Muscle layer of colon (tissue), 2 donors: ENCODE data around the gene KIZ.

Source experiments
- H3K27ac ChIP-seq: one replicate; pipeline ENCODE4 v1.7.0; 2013; ENCODE audit warnings: low read depth, mild to moderate bottlenecking, low read length, moderate library complexity
- H3K27me3 ChIP-seq, 2 donors: one replicate each; pipeline ENCODE4 v1.7.0; 2013; ENCODE audit warnings: low read length in 2 of 2, mild to moderate bottlenecking in 2 of 2; ENCODE audit not compliant: insufficient read depth in 2 of 2, control insufficient read depth in 1 of 2
- H3K36me3 ChIP-seq: one replicate; pipeline ENCODE4 v1.7.0; 2013; ENCODE audit warnings: mild to moderate bottlenecking, low read length; ENCODE audit not compliant: insufficient read depth
- H3K4me1 ChIP-seq: one replicate; pipeline ENCODE4 v1.7.0; 2013; ENCODE audit warnings: mild to moderate bottlenecking, low read length; ENCODE audit not compliant: insufficient read depth
- H3K4me3 ChIP-seq, 2 donors: one replicate each; pipeline ENCODE4 v1.7.0; 2013; ENCODE audit warnings: low read length in 2 of 2, low read depth in 1 of 2, mild to moderate bottlenecking in 1 of 2, moderate library complexity in 1 of 2
- H3K9ac ChIP-seq: one replicate; pipeline ENCODE4 v1.7.0; 2013; ENCODE audit warnings: low read length
- H3K9me3 ChIP-seq: one replicate; pipeline ENCODE4 v1.7.0; 2013; ENCODE audit warnings: mild to moderate bottlenecking, low read length
- donor health status: abdominal sarcoma.
- donor health status: Adenocarcinoma of cecum.

KIZ gene

DNA sequence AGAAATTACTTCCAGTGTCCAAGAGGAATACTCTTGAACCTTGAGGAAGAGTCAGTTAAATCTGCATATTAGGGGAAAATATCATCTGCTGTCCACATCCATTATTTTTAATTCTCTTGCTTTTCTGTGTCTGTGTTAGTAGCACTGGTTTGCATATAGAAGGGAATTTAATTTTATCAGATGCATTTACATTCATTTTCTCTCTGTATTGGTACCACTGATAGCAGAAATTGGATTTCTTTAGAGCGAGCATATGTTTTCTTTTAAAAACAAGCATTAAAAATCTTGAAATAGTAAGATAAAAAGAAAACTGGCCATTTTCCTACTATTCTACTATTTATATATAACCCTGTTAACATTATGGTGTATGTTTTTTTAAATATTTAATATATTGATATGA is 83.8 kb downstream of the KIZ start:
- no peaks in the 10 kb centered on the region for H3K4me1 ChIP-seq
- H3K9ac ChIP-seq = no peak overlapping the region
- H3K27me3 ChIP-seq = no peaks in the 10 kb centered on the region
- H3K27ac ChIP-seq = no peak overlapping the region
- no peaks in the 10 kb centered on the region for H3K9me3 ChIP-seq
- H3K36me3 ChIP-seq = peaks cover 13% of the 10 kb centered on the region
- no peak overlapping the region for H3K4me3 ChIP-seq

DNA sequence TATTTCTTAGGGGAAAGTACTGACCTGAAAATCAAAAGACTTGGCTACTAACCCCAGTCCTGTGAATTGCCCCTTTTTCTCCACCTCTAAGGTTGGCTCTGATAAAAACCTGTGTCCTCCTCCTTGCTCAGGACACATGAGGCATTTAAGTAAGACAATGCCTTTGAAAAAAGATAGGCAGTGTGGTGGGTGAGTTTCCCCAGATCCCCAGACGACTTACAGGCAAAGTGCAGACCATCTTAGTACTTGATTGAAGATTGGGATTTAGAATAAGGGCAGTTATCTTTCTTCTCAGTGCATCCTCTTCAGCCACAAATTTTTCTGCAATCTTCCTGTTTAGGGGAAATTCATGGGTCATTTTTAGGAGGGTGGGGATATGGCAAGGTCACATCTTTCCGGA is 87.8 kb downstream of the KIZ start:
- H3K9ac ChIP-seq = no peak overlapping the region
- H3K27me3 ChIP-seq = no peaks in the 10 kb centered on the region
- H3K4me3 ChIP-seq = no peak overlapping the region
- peaks cover 21% of the 10 kb centered on the region for H3K36me3 ChIP-seq
- H3K9me3 ChIP-seq = no peaks in the 10 kb centered on the region
- H3K4me1 ChIP-seq = no peaks in the 10 kb centered on the region
- no peak overlapping the region for H3K27ac ChIP-seq

GRCh38 chr20:21214431-21214830 is 88.5 kb downstream of the KIZ start:
- H3K9ac ChIP-seq = no peak overlapping the region
- no peaks in the 10 kb centered on the region for H3K27me3 ChIP-seq
- H3K9me3 ChIP-seq = no peaks in the 10 kb centered on the region
- H3K36me3 ChIP-seq = peaks cover 28% of the 10 kb centered on the region
- no peak overlapping the region for H3K4me3 ChIP-seq
- H3K27ac ChIP-seq = no peak overlapping the region
- no peaks in the 10 kb centered on the region for H3K4me1 ChIP-seq

GRCh38 chr20:21219686-21220085 is 93.8 kb downstream of the KIZ start:
- Histone ChIP-seq H3K4me3 (no peak overlapping the region), H3K4me1 (no peaks in the 10 kb centered on the region), H3K27me3 (no peaks in the 10 kb centered on the region), H3K9ac (no peak overlapping the region), H3K27ac (no peak overlapping the region), H3K9me3 (no peaks in the 10 kb centered on the region), H3K36me3 (peaks cover 30% of the 10 kb centered on the region)

DNA sequence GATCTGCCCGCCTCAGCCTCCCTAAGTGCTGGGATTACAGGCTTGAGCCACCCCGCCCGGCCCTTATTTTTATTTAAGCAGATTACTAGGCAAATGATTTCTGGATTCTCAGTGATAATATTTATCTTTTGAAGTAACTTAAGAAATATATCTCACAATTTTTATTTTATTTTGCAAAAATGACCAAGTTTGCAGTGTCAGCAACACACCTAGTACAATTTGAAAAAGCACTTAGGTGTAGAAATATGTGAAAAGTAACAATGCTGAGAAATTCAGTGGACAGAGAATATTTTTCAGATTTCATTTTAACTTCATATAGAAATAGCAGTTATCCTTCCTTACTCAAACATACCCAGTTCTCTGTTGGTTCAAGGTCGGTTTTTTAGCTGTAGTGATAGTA is 98.3 kb downstream of the KIZ start:
- Histone ChIP-seq H3K9ac (no peak overlapping the region), H3K9me3 (no peaks in the 10 kb centered on the region), H3K4me3 (no peak overlapping the region), H3K4me1 (peaks cover 5% of the 10 kb centered on the region), H3K27ac (no peak overlapping the region), H3K36me3 (peaks cover 28% of the 10 kb centered on the region), H3K27me3 (no peaks in the 10 kb centered on the region)

- no peak overlapping the region for H3K27ac ChIP-seq
- H3K36me3 ChIP-seq = peaks cover 28% of the 10 kb centered on the region
- H3K4me3 ChIP-seq = no peak overlapping the region
- no peaks in the 10 kb centered on the region for H3K9me3 ChIP-seq
- no peaks in the 10 kb centered on the region for H3K27me3 ChIP-seq
- no peak overlapping the region for H3K9ac ChIP-seq
- H3K4me1 ChIP-seq = peaks cover 5% of the 10 kb centered on the region
Measured at GRCh38 chr20:21225215-21225947, 99.5 kb downstream of the KIZ start.

GRCh38 chr20:21228511-21228910 is 102.6 kb downstream of the KIZ start:
- Histone ChIP-seq H3K27me3 (no peaks in the 10 kb centered on the region), H3K36me3 (peaks cover 48% of the 10 kb centered on the region), H3K27ac (no peak overlapping the region), H3K4me3 (no peak overlapping the region), H3K4me1 (peaks cover 5% of the 10 kb centered on the region), H3K9me3 (no peaks in the 10 kb centered on the region), H3K9ac (no peak overlapping the region)

GRCh38 chr20:21229163-21229562 is 103.3 kb downstream of the KIZ start:
- no peaks in the 10 kb centered on the region for H3K9me3 ChIP-seq
- H3K9ac ChIP-seq = no peak overlapping the region
- H3K27me3 ChIP-seq = no peaks in the 10 kb centered on the region
- H3K27ac ChIP-seq = no peak overlapping the region
- H3K4me1 ChIP-seq = peaks cover 5% of the 10 kb centered on the region
- no peak overlapping the region for H3K4me3 ChIP-seq
- H3K36me3 ChIP-seq = peaks cover 51% of the 10 kb centered on the region

DNA sequence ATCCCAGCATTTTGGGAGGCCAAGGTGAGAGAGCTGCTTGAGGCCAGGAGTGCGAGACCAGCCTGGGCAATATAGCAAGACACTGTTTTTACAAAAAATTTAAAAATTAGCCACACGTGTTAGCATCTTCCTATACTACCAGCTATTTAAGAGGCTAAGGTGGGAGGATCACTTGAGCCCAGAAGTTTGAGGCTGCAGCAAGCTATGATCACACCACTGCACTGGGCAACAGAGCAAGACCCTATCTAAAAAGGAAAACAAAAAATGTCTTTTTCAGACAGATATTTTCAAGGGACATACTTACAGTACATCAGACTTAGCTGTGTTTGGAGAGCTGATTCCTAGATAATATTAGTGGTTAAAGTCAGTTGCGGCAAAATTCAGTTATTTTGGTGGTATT is 104.3 kb downstream of the KIZ start:
- Histone ChIP-seq H3K9me3 (no peaks in the 10 kb centered on the region), H3K27me3 (no peaks in the 10 kb centered on the region), H3K9ac (no peak overlapping the region), H3K27ac (no peak overlapping the region), H3K36me3 (peaks cover 53% of the 10 kb centered on the region), H3K4me3 (no peak overlapping the region), H3K4me1 (peaks cover 11% of the 10 kb centered on the region)

DNA sequence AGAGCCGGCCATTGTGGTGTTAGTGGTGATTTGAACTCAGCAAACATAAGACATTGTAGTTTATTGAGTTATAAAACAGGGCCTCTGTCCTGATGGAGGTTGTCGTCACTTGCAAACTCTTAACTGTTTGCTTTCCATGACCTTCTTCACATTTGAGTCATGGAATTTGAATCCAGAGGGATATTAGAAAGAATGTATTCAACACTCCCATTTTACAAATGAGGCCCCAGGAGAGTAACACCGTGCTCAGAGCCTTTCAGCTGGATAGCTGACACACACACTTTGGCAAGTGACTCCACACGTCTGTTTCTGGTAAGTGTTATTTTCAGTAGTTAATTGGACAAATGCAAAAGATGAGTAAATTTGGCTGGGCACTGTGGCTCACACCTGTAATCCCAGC is 104.8 kb downstream of the KIZ start:
- no peak overlapping the region for H3K9ac ChIP-seq
- no peak overlapping the region for H3K27ac ChIP-seq
- H3K9me3 ChIP-seq = no peaks in the 10 kb centered on the region
- peaks cover 14% of the 10 kb centered on the region for H3K4me1 ChIP-seq
- H3K36me3 ChIP-seq = peaks cover 53% of the 10 kb centered on the region
- H3K4me3 ChIP-seq = no peak overlapping the region
- no peaks in the 10 kb centered on the region for H3K27me3 ChIP-seq

GRCh38 chr20:21232546-21233280 is 106.8 kb downstream of the KIZ start:
- Histone ChIP-seq H3K4me3 (no peak overlapping the region), H3K27me3 (no peaks in the 10 kb centered on the region), H3K9ac (no peak overlapping the region), H3K9me3 (no peaks in the 10 kb centered on the region), H3K27ac (no peak overlapping the region), H3K4me1 (peaks cover 19% of the 10 kb centered on the region), H3K36me3 (peaks cover 54% of the 10 kb centered on the region)

DNA sequence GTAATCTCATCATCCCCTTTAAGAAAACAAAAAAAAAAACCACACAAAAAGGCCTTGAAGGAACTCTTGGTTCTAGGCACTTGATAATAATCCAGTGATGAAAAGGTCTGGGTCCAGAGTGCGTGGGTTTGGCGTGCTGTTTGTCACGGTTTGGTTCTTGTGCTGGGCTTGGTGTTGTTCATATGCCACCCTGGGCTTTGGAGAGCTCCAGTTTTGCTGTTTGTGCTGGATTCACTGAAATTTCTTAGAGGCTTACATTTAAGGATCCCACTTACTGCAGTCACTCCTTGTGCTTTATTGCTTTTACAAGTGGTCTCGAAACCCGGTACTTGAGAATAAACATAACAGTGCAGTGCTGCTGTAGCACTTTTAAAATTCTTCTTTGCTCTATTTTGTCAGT is 108.4 kb downstream of the KIZ start:
- Histone ChIP-seq H3K4me3 (no peak overlapping the region), H3K27me3 (no peaks in the 10 kb centered on the region), H3K36me3 (peaks cover 52% of the 10 kb centered on the region), H3K9ac (no peak overlapping the region), H3K9me3 (no peaks in the 10 kb centered on the region), H3K4me1 (peaks cover 19% of the 10 kb centered on the region), H3K27ac (no peak overlapping the region)
